Right renal pelvis (tissue), 4 donors: Measurements from ENCODE around the gene SLC25A42. TPM values are rescaled to one million over a fixed set of nuclear protein-coding genes. Genes with fewer than 3 reads are reported as not detected.

ENCODE experiments used
- DNase-seq, 4 donors: peaks; one replicate each; pipeline ENCODE4 v3.0.0-alpha.2; 2013; ENCODE audit warnings: low read depth in 4 of 4, low spot score in 3 of 4, missing footprints in 1 of 4
- polyA plus RNA-seq, 4 donors: library from polyadenylated mRNA; unstranded; fragments of 120-200 nt; gene quantifications; one replicate each; pipeline ENCODE4 v1.2.1, GENCODE V29; 2013; ENCODE audit not compliant: insufficient read length in 4 of 4

SLC25A42 gene
- polyA plus RNA-seq, 4 donors = 17.4 to 21.1 (median 19.8) TPM

DNA sequence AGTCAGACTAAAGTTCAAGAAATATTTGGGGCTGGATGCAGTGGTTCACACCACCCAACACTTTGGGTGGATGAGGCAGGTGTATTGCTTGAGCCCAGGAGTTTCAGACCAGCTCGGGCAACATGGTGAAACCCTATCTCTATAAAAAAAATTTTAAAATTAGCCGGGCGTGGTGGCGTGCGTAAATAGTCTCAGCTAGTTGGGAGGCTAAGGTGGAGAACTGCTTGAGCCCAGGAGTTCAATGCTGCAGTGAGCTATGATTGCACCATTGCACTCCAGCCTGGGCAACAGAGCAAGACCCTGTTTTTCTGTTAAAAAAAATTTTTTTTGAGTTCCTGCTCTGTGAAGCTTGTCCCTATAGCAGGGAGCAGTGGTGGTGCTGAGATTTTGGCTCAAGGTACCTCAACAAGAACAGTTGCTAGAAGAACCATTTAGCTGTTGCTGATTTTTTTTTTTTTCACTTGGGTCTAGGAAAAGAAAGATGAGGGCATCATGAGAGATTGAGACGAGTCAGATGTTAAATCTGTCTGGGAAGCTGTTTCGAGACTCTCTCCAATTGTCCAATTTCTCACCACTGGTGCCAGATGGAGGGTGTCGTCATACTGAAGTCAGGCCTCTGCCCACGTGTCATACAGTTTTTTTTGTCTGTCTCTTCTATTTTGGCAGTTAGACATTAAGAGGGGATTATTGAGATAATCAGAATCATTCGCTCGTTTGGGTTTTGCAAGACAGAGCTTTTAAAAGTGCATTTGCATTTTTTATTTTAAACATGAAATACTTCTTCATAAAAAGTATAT lies 3.7 kb downstream of the SLC25A42 start:
- no peak for DNase-seq

DNA sequence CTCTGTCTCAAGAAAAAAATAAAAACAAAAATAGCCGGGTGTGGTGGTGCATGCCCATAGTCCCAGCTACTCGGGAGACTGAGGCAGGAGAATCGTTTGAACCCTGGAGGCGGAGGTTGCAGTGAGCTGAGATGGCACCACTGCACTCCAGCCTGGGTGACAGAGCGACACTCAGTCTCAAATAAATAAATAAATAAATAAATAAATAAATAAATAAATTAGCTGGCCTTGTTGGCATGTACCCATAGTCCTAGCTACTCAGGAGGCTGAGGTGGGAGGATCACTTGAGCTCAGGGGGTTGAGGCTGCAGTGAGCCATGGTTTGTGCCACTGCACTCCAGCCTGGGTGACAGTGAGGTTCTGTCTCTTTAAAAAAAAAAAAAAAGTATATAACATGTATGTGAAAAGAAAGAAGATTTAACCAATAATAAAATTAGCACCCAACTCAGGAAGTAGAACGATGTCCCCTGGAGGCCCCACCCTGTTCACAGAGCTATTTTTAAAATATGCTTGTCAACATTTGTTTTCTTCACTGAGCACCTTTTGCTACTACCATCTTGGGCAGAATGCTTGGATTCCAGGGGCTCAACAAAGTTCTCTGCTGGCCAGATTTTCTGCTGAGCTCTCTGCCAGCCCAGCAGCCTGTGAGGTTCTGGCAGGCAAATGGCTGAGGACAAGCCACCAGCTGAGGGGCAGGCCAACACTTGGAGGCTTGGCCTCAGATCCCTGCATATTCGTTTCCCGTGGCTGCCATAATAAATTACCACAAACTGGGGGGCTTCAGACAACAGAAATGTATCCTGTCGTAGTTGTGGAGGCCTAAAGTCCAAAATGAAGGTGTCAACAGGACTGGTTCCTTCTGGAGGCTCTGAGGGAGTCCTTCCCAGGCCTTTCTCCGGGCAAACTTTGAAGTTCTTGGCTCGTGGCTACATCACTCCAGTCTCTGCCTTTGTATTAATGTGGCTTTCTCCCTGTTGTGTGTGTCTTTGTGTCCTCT lies 5.2 kb downstream of the SLC25A42 start:
- no peak for DNase-seq

DNA sequence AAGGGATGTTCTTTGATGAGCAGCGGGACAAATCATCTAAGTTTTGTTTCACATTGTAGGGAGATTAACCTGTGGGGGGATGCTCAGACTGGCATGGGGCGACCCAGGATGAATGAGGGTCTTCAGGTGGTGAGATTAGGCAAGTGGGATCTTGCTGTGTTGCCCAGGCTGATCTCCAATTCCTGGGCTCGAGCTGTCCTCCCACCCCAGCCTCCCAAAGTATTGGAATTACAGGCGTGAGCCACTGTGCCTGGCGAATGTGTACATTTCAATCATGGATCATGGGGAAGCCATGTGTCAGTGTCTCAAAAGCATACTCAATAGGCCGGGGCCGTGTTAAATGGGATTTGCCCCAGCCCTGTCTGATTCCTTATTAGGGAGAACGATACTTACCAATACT lies 8.1 kb downstream of the SLC25A42 start:
- no peak for DNase-seq

DNA sequence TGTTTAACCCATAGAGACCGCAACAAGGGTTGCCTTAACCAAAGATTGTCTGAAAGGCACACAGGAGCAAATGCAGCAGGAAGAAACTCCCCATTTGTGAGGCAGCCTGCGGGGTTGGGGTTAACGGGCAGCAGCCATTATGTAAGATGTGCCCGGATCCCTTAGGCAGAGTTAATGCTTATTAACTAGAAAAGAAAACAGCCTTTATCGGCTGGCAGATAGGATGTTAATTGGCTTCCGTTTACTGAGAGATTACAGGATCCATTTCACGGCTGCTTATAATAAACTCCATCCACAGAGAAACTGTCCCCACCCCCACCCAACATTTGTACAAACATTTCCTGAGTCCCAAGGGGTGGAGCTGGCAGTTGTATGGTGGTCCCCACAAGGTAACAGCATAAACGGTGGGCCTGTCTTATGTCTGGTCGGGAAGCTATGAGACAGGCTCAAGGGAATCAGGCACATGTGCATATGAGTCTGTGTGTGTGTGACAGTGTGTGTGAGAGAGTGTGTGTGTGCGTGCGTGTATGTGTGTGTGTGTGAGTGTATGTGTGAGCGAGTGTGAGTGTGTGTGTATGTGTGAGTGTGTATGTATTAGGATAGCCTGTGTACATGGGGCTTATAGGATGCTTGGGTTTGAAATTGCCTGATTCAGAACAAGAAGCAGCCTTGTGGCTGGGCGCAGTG lies 10.5 kb downstream of the SLC25A42 start:
- DNase-seq = no peak

DNA sequence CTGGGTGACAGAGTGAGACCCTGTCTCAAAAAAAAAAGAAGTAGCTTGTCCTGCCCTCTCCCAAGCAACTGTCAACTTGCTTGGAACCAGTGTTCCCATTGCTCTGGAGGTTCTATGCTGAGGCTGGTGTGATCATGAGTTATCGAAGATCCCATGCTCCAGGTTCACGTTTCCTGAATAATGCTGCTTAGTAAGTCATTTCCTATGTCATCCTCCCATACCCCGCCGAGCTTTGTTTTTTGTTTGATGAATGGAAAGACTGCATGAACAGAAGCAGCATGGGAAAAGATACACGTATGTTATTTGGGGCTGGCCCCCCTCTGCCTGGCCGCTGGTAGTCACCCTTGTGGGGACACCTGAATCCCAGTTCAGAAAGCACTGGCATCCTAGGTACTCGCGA lies 11.3 kb downstream of the SLC25A42 start:
- DNase-seq = no peak

DNA sequence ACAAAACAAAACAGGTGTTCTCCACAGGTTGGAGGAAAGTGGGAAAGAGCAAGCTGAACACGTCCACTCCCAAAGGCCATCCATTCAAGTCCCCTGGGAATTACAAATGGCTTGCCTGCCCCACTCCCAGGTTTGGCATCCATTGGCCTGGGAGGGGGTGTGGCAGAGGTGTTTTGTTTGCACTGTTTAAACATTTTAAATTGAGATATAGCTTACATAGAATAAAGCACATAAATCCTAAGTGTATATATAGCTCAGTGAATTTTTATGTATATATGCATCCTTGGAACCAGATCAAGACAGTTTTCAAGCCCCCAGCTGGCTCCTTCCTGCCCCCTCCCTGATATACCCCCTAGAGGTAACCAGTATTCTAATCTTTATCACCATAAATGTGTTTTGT lies 12.7 kb downstream of the SLC25A42 start:
- DNase-seq = no peak

DNA sequence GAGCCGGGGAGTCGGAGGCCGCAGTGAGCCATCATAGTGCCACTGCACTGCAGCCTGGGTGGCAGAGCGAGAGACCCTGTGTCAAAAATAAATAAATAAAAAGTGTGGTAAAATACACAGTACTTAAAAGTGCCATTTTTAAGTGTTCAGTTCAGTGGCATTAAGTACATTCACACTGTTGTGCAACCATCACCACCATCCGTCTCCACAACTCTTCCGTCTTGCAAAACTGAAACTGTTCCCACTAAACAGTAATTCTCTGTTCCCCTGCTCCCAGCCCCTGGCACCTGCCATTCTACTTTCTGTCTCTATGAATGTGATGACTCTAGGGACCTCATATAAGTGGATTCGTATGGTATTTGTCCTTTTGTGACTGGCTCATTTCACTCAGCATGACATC lies 13.3 kb downstream of the SLC25A42 start:
- no peak for DNase-seq

DNA sequence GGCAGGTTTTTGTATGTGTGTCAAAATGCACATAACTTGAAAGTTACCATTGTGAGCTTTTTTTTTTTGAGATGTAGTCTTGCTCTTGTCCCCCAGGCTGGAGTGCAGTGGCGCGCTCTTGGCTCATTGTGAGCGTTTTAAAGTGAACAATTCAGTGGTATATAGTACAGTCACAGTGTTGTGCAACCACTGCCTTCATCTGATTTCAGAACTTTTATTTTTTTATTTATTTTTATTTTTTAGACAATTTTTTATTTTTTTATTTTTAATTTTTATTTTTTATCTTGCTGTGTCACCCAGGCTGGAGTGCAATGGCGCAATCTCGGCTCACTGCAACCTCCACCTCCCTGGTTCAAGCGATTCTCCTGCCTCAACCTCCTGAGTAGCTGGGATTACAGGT lies 15.0 kb downstream of the SLC25A42 start:
- DNase-seq = no peak

DNA sequence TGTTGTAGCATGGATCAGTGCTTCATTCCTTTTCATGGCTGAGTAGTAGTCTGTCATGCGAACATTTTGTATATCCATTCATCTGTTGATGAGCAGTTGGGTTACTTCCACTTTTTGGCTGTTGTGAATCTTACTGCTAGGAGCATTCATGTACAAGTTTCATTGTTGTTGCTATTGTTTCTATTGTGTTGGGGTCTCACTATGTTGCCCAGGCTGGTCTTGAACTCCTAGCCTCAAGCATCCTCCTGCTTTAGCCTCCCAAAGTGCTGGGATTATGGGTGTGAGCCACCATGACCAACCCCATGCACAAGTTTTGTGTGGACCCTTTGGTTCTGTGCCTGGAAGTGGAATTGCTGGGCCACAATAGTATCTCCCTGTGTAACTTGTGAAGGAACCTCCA lies 15.8 kb downstream of the SLC25A42 start:
- no peak for DNase-seq

DNA sequence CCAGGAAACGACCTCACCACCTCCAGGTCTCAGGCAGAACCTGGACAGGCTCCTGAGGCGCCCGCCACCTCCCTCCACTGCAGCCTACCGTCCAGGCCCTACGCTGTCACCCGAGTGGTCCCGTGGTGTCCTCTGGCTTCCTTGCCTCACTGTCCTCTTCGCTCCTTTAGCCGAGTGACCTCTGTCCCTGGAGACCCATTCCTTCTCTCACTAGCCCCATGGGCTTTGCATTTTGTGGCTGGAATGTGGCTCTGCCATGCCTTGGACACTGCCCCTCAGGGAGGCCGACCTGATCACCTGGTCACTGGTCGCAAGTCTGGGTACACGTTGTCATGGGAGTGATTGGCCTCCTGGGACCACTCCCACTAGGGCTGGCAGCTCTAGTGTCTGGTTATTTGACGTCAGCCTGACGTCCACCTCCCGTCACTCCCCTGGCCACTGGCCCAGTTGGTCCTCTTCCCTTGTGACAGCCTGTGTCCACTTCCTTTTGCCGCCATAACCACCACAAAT lies 17.9 kb downstream of the SLC25A42 start:
- DNase-seq = no peak

DNA sequence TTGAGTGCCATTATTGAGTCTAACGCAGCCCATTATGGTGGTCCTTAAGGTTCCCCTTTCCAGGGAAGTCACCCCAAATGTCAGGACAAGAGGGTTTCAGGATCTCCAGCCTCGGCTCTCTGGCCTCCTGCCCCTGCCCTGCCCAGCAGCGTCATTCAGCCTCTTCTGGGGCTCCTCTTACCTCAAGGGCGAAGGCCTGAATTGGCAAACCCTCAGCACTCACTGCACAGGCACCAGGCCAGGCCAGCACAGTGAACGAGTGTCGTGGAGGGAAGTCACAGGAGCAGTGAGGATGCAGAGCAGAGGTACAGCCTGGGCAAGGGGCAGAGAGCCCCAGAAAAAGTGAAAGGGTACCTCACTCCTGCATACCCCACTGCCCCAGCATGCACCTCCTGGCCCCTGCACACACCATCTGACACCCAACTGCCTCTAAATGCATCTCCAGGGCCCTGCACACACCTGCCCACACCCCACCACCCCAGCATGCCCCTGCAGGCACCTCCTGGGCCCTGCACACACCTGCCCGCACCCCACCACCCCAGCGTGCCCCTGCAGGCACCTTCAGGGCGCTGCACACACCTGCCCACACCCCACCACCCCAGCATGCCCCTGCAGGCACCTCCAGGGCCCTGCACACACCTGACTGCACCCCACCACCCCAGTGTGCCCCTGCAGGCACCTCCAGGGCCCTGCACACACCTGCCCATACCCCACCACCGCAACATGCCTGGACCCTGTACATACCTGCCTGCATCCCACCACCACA lies 19.8 kb downstream of the SLC25A42 start:
- no peak for DNase-seq

DNA sequence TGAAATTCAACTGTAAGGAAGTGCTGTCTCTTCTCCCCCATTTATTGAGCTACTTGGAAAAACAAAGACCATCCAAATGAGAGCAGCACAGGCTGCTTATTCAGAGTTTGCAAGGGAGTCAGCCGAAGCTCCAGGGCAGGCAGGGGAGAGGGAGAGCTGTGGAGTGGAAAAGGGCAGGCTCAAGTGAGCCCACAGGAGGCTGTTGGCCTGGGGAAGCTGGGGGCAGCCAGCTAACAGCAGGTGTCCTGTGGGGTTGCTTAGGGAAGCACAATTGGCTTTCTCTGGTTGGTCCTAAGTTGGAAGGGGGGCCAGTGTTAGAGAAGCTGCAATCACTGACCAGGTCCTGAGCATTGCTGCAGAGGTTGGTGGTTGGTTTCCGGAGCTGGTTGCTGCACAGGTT lies 23.9 kb downstream of the SLC25A42 start:
- DNase-seq = no peak

DNA sequence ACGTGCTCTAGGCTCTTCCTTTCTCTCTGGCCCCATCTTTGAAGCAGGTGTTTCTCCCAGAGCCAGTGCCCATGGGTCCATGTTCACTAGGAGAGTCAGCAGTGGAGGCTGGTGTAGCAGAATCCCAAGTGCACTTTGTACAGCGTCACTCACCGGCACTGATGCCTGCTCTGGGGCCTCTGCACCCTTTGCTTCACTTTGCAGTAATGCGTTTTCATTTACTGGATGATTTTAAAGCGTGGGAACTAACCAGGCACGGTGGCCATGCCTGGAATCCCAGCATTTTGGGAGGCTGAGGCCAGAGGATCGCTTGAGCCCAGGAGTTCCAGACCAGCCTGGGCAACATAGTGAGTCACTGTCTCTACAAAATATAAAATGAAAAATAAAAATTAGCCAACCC lies 30.7 kb downstream of the SLC25A42 start:
- no peak for DNase-seq

DNA sequence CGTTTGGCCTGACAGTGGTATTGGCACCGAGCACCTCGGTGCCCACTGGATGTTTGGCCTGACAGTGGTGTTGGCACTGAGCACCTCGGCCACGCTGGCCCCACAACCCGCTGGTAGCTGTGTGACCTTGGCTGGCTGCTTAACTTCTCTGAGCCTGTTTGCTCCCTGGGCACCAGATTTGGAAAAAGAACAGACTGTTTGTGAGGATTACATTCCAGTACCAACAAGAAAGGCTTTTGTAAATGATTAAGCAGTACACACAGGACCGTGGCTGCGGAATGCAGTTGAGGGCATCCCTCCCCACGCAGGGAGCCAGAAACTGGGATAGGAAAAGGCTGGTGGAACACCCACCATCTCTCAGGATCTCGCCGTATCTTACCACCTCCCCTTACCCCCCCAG lies 31.9 kb downstream of the SLC25A42 start:
- DNase-seq = no peak

DNA sequence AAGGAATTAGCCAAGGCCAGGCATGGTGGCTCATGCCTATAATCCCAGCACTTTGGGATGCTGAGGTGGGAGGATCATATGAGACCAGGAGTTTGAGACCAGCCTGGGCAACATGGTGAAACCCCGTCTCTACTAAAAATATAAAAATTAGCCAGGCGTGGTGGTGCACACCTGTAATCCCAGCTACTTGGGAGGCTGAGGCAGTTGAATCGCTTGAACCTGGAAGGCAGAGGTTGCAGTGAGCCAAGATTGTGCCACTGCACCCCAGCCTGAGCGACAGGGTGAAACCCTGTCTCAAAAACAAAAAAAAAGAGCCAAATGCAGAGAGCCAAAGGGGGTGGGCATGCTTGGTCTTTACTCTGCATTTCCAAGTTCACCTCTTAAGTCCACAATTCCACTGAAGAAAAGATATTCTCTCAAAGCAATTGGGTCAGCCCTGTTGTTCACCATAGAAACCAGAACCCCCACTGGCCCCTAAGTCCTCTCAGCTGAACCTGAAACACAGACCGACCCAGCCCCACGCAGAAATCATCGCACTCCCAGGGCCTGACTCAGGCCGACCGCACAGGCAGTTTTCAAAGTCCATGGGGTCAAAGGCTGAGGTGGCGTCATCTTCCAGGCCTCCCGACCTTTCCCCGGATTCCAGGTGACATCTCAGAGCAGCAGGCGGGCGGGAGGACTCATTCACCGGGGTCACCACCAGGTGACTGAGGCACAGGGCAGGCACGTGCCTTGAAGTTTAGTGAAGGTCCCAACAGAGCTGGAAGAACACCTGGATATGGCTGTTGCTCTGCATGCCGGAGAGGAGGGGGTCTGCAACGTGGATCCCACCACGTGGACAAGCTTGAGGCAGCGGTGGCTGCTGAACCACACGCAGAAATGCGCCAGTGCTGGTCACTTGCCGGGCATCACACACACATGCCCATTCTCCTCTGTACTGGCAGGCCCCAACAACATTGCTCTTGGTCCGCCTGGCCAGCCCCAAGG lies 33.1 kb downstream of the SLC25A42 start:
- no peak for DNase-seq

DNA sequence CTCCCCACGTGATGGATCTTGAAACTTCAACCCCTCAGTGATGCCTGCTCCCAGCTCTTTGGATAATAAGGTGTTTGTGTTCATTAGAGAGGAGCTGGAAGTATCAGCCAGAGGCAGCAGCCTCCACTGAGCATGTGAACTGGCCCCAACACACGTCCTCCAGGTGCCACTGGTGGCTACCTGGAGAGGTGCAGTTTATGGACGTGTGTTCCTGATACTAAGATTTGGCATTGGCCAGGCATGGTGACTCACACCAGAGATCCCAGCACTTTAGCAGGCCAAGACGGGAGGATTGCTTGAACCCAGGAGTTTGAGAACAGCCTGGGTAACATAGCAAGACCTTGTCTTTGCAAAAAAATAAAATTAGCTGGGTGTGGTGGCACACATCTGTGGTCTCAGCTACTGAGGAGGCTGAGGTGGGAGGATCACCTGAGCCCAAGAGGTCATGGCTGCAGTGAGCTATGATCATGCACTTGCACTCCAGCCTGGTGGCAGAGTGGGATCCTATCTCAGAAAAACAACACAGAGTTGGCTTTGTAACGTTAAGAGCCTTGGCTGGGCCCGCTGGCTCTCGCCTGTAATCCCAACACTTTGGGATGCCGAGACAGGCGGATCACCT lies 34.4 kb downstream of the SLC25A42 start:
- DNase-seq = no peak

DNA sequence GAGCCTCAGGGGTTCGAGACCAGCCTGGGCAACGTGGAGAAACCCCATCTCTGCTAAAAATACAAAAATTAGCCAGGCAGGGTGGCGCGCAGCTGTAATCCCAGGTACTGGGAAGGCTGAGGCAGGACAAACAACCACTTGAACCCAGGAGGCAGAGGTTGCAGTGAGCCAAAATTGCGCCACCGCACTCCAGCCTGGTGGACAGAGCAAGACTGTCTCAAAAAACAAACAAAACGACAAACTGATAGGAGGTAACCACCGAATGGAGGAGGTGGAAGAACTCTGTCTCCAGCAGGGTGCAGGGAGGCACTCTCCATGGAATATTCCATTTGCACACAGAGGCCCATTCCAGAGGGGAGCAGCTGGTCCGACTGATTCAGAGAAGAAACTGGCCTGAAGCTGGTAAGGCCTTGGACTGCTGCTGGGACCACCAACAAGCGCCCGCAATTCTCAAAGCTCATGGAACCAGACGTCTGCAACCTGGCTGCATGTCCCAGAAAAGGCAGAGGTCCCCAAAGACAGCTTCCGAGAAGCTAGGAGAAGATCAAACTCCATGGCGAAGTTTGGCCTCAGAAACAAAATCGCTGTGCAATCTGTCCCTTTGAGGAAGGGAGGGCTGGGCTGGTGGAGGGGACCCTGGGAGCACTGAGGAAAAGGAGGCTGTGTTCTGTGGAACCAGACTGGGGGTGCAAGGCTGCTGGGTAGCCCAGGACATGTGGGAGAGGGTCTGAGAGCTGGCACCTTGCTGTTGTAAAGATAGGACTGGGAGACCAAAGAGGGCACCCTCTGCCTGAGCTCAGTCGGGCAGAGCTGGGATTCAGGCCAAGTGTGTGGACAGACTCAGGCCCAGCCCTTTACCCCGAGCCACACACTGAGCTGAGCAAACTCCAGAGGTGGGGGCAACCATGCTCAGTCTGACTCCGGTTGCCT lies 35.2 kb downstream of the SLC25A42 start:
- DNase-seq = no peak
